Brain pericyte (primary cell): Measurements from ENCODE around the gene UVSSA.

Experiments
- DNase-seq: peaks from one replicate; pipeline ENCODE4 v3.0.0-alpha.2; 2012; ENCODE audit warnings: low read depth, low spot score

UVSSA gene

GRCh38 chr4:1406981-1407656, 60.1 kb downstream of the UVSSA start:
- no peak for DNase-seq

DNA sequence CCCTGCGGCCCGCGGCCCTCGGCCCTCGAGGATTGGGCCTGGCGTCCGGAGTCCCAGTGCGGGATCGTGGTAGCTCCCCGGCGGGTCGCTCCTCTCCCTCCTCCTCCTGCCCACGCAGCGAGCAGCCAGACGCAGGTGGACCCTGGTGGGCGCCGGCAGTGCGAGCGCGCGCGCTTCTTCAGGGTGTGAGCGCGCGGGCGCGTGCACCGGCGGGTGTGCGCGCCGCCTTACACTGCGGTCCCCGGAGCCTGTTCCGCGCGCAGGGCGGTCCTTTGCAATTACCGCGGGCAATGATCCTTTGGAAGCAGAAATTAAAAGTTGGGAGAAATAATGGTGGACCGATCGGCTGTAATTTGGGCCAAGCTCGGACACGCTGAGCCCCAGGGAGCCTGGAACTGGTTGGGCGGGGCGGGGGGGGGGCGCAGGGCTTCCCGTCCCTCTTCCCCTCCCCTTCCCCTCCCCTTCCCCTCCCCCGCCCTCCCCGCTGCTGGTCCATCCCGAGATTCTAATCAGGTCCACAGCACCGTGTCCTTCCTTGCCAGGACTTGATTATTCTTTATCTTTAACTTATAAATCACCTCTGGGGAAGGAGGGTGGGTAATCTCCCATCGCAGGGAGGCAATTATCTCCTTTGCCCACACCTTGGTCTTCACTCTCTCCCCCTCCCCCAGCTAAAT, 60.8 kb downstream of the UVSSA start:
- no peak for DNase-seq

DNA sequence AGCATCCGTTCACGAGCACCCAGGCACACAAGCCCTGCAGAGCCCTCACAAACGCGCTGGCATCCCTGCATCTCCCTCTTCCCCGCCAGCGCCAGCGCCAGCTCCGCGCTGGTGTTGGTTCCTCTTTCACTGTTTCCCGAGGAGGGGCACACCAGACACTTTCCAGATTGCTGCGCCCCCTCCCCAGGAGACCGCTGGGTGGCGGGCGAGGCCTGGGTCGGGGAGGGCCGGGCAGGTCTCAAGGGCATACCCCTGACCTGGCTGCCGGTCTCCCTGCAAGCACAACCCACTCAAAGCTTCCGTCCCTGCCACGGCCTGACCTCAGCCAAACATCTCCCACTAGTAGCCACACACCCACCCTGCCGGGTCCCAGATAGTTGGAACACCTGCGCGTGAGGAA, 61.4 kb downstream of the UVSSA start:
- no peak for DNase-seq

DNA sequence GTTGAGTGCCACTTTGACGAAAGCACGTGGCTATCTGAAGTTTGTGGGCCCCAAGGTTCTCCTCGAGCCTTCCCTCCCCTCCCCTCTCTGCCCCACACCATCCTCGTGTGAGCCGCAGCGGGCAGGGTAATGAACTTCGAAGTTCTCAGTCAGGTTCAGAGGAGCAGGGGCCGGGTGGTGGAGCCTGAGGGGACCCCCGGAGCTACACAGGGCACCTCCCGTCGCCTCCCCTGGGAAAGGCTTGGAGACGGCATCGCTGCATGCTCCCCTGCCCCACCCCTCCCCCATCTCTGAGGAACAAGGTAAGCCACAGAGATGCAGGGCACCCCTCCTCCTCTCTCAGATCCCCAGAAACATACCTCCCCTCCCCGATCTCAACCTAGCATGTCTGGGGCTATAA, 62.1 kb downstream of the UVSSA start:
- DNase-seq: no peak

GRCh38 chr4:1409491-1410425, 62.8 kb downstream of the UVSSA start:
- no peak for DNase-seq

DNA sequence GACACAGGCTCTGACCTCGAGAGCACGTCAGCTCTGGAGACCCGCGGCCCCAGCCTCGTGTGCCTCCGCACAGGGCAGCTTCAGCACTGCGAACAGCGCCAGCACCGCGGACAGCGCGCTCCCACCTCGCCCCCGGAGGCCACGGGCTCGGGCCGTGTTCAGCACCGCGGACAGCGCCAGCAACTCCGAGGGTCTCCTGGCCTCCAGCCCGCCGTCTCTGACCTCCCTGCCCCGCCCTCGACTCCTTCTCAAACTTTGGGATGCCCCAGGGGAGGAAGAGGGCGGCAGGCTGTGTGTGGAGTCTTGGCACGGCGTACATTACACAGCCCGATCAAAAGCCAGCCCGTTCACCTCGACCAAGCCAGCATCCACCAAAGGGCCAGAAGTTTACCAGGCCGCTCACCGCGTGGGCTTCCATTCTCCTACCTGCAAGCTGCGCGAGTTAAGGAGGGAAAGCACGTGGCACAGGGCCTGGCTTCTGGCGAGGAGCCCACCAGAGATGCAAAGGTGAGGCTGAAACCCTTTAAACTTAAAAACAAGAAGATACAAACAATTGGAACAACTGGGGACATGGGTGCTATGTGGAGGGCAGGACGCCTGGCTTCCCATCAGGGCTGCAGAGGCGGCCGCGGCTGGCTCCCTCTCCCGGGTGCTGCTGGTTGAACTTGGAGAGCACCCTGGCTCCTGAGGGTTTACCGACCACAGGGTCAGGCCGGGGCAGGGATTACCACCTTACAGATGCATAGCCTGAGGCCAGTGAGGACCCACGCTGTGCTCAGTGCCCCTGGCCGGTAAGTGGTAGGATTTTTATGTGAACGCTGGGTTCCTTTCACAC, 63.7 kb downstream of the UVSSA start:
- DNase-seq: no peak

GRCh38 chr4:1411436-1412375, 64.7 kb downstream of the UVSSA start:
- DNase-seq: no peak

DNA sequence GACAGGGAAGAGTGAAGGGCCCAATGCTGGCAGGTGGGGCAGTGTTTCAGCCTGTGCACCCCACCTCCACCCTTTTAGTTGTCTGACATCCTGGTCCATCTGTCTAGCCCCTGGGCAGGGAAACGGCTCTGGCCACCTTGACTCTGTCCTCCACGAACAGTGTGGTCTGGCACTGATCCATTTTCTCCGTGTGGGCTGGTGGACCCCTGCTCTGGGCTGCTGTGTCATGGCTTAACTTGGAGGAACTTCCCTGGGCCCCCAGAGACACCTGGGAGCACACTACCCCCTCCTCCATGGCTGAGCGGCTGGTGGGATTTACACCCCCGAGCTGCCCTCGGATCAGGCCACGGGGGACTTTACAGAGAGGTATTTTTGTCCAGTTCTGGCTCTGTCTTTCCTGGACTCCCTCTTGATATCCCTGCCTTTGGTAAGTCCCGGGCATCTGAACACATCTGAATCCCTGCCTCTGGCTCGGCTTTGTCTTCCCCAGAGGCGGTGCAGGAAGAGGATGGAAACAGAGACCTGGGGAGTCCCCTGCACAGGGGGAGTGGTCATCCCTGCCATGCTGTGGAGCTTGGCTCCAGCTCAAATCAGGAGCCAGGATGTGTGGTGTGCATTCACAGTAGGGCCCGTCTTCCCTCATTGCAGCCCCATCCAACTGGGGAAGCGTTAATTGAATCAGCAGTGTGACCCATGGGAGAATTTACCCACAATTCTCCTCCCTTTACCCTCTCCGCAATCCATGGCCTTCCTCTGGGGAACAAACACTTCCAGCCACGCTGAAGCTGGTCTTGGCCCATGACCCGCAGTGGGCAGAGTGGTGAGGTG, 65.6 kb downstream of the UVSSA start:
- DNase-seq: no peak

DNA sequence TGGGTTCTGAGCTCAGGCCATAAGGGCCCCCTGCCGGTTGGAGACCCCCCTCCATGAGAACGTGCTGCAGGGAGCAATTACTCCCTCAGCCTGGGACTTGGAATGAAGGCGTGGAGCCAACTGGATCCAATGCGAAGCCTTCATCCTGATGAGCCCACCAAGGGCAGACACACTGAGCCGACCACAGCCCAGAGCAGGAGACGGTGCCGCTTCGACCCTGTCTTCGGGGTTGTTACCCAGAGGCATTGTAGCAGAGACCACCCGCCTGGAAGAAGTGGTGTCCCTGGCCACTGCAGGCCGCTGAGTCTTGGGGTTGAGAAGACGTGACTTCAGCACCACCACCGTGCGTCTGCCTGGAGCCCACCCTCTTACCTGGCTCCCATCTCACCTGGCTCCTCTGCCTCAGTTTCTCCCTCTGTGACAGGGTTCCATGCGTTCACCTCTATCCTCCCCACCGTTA, 66.2 kb downstream of the UVSSA start:
- no peak for DNase-seq

GRCh38 chr4:1413687-1414479, 66.9 kb downstream of the UVSSA start:
- DNase-seq: no peak

DNA sequence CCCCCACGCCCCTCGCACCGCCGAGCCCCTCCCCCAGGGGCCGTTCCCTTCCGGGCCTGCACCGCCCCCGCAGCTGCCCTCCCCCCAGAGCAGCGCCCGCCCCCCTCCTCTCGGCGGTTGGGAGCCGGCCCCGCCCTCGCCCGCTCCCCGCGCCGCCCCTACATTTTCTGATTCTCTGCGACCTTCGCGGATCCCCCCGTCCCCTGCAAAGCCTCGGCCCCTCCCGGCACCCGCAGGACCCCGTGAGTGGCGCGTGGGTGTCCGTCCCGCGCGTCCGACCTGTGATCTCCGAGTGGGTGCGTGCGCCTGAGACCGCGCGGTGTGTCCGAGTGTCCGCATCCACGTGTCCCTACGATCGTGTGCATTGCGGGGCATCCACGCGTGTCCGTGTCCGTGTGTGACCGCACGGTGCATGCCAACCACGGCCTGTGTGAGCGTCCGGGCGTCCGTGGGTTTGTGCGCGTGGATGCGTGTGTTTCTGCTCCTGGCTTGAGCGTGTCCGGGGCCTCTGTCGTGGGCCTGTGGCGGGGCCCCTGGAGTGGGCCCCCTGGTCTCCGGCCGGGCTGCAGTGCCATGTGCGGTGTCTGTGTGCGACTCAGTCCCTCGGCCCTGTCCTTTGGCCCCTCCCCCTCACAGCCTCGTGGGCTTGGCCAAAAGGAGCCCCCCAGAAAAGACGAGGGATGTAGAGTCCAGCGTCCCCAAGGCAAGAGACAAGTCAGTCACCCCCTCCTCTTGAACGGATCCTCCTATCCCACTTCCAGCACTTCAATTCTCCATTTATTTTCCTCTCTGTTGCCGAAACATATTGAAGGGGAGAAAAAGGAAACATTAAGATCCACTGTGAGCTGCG, 68.0 kb downstream of the UVSSA start:
- no peak for DNase-seq

DNA sequence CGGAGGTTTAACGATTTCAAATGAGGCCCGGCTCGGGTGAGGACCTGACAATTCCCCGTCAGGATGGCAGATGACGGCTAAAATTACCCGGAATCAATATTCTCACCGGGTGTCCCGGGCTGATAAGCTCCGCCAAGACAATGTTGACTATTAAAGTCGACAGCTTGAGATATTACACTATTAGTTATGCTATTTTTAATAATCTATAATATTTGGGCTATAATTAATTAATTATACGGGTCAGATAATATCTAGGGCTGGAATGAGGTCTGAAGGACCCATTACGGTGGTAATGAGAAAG, 68.6 kb downstream of the UVSSA start:
- DNase-seq: no peak

GRCh38 chr4:1416051-1416947, 69.3 kb downstream of the UVSSA start:
- DNase-seq: no peak

- DNase-seq: no peak
These were observed 69.9 kb downstream of the UVSSA start for GRCh38 chr4:1416948-1417260.

DNA sequence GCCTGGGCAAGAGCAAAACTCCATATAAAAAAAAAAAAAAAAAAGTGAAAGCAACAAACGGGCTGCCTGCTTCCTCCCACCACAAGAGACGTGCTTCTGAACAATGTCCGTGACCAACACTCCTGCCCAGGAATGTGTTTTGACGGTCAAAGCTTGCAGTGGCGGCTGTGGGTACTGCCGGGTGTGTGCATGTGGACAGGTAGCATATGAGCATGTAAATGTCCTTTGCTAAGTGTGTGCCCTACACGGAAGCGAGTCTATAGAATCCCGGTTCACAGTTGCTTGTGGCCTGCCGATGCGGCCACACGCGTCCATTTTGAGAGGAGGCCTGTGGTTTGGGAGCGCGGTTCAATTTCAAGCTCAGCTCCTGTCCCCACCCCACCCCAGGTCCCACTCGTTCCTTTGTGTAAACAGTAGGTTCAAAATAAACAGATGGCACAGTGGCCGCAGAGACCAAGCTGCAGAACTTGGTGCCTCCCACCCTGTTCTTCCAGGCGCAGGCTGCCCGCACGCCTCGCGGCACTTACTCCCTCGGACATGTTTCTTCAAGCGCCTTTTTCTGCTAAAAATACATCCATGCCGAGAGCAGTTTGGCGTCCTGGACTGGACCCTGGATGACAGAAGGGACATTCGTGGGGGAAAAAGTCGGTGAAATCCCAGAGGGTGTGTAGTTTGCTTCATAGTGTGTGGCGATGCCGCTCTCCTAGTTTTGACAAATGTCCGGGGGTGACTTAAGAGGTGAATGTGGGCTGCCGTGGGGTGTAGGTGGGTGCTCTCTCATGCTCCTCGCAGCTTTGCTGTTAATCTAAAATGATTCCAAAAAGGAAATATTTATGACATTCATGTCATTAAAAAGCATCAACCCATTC, 70.7 kb downstream of the UVSSA start:
- no peak for DNase-seq
